SK-N-SH (cell line): ENCODE data around the gene ZNF319. TPM values are rescaled to one million over a fixed set of nuclear protein-coding genes. Genes with fewer than 3 reads are reported as not detected.

Source experiments
- CTCF ChIA-PET: fragments of 300-600, 350-600 bp; formaldehyde crosslinking; extraction: SDS; loops from one replicate; lab custom pipeline; 2021; lab: Yijun Ruan, JAX
- POLR2A ChIA-PET: fragments of 350-600 bp; sonication (Branson Sonifier 250); formaldehyde crosslinking; extraction: SDS; loops from one replicate; lab custom pipeline; 2020; ENCODE audit warnings: antibody characterized with exemption, inconsistent platforms; lab: Yijun Ruan, JAX
- DNase-seq: peaks from one replicate; pipeline ENCODE4 v3.0.0; 2012
- H2AFZ ChIP-seq: fragments of 200-600 bp; sonication (generic); 2 replicates; pipeline ENCODE4 v1.8.1; 2016; ENCODE audit warnings: antibody characterized with exemption, mild to moderate bottlenecking, low read depth
- H3F3A ChIP-seq: fragments of 200-600 bp; sonication (generic); replicated peaks from 2 replicates; pipeline ENCODE3; 2016; ENCODE audit warnings: antibody characterized with exemption, mild to moderate bottlenecking; ENCODE audit not compliant: insufficient read depth
- H3K27ac ChIP-seq, 2 experiments: fragments of 200-500 bp in 1 of 2; fragments of 200-600 bp in 1 of 2; sonication (Bioruptor generic) in 1 of 2; sonication (generic), shearing (Covaris generic) in 1 of 2; 2 replicates each; pipeline versions ENCODE4 v1.5.1 to v1.6.1; 2014 to 2016; ENCODE audit warnings: low read depth in 2 of 2, inconsistent platforms in 1 of 2, low read length in 1 of 2, mild to moderate bottlenecking in 1 of 2, mixed read lengths in 1 of 2
- H3K27me3 ChIP-seq: fragments of 200-600 bp; sonication (generic), shearing (Covaris generic); 2 replicates; pipeline ENCODE4 v1.6.1; 2016; ENCODE audit warnings: mixed run types; ENCODE audit not compliant: insufficient read depth
- H3K36me3 ChIP-seq, 2 experiments: fragments of 200-500 bp in 1 of 2; fragments of 200-600 bp in 1 of 2; sonication (Bioruptor generic) in 1 of 2; sonication (generic) in 1 of 2; replicated peaks in 1 of 2; 2 replicates each; pipeline versions ENCODE3 to v1.5.1; 2014 to 2016; ENCODE audit warnings: low read length in 1 of 2, mild to moderate bottlenecking in 1 of 2; ENCODE audit not compliant: insufficient read depth in 2 of 2, control insufficient read depth in 1 of 2
- H3K4me1 ChIP-seq, 2 experiments: fragments of 200-500 bp in 1 of 2; fragments of 200-600 bp in 1 of 2; sonication (Bioruptor generic) in 1 of 2; sonication (generic), shearing (Covaris generic) in 1 of 2; 2 replicates each; pipeline versions ENCODE4 v1.5.1 to v1.6.1; 2014 to 2016; ENCODE audit warnings: low read depth in 1 of 2, low read length in 1 of 2, mixed run types in 1 of 2; ENCODE audit not compliant: insufficient read depth in 2 of 2, control insufficient read depth in 1 of 2
- H3K4me2 ChIP-seq: fragments of 200-600 bp; sonication (generic), shearing (Covaris generic); 2 replicates; pipeline ENCODE4 v1.6.1; 2017; ENCODE audit warnings: mixed run types
- H3K4me3 ChIP-seq, 2 experiments: fragments of 200-500 bp in 1 of 2; fragments of 200-600 bp in 1 of 2; sonication (Bioruptor generic) in 1 of 2; sonication (generic), shearing (Covaris generic) in 1 of 2; 2 replicates each; pipeline versions ENCODE4 v1.5.1 to v1.8.1; 2014 to 2016; ENCODE audit warnings: low read depth in 2 of 2, inconsistent platforms in 1 of 2, low read length in 1 of 2, mild to moderate bottlenecking in 1 of 2, mixed read lengths in 1 of 2, moderate library complexity in 1 of 2
- H3K79me2 ChIP-seq: fragments of 200-600 bp; sonication (generic); 2 replicates; pipeline ENCODE4 v1.8.1; 2017; ENCODE audit warnings: mild to moderate bottlenecking; ENCODE audit not compliant: insufficient read depth
- H3K9ac ChIP-seq: fragments of 200-600 bp; sonication (generic); 2 replicates; pipeline ENCODE4 v1.6.1; 2017; ENCODE audit warnings: mixed run types
- H3K9me2 ChIP-seq: fragments of 200-600 bp; sonication (generic); 2 replicates; pipeline ENCODE4 v1.6.1; 2017; ENCODE audit warnings: mixed run types
- H3K9me3 ChIP-seq: fragments of 200-600 bp; sonication (generic); 2 replicates; pipeline ENCODE4 v1.6.1; 2017; ENCODE audit warnings: mixed run types, mild to moderate bottlenecking, moderate library complexity
- H4K20me1 ChIP-seq: fragments of 200-600 bp; sonication (generic); 2 replicates; pipeline ENCODE4 v1.6.1; 2017; ENCODE audit warnings: mild to moderate bottlenecking, mixed run types; ENCODE audit not compliant: insufficient read depth
- CHD2 ChIP-seq: fragments of 150-350 bp; IDR thresholded peaks from 2 replicates; pipeline ENCODE4 v1.6.1; 2018; ENCODE audit warnings: low read length; ENCODE audit not compliant: partially characterized antibody
- FOXM1 ChIP-seq: IDR thresholded peaks from 2 replicates; pipeline ENCODE4 v1.4.0; 2012; ENCODE audit warnings: low read depth, mild to moderate bottlenecking
- GATA2 ChIP-seq: sonication (generic); formaldehyde crosslinking; IDR thresholded peaks from 2 replicates; pipeline ENCODE4 v1.5.0; 2020; ENCODE audit warnings: mild to moderate bottlenecking, missing genetic modification reagents
- JUND ChIP-seq: IDR thresholded peaks from 2 replicates; pipeline ENCODE4 v1.4.0; 2012
- MAX ChIP-seq: IDR thresholded peaks from 2 replicates; pipeline ENCODE4 v1.4.0; 2012; ENCODE audit warnings: low read depth
- MEF2A ChIP-seq: IDR thresholded peaks from 2 replicates; pipeline ENCODE4 v1.4.0; 2012; ENCODE audit warnings: low read depth, borderline replicate concordance
- NFIC ChIP-seq: IDR thresholded peaks from 2 replicates; pipeline ENCODE4 v1.4.0; 2012; ENCODE audit warnings: borderline replicate concordance
- NRF1 ChIP-seq: IDR thresholded peaks from 2 replicates; pipeline ENCODE4 v1.6.1; 2012; ENCODE audit warnings: low read depth, mild to moderate bottlenecking, low read length
- RXRA ChIP-seq: IDR thresholded peaks from 2 replicates; pipeline ENCODE4 v1.4.0; 2012; ENCODE audit warnings: low read depth, mild to moderate bottlenecking, borderline replicate concordance
- SMC3 ChIP-seq: IDR thresholded peaks from 2 replicates; pipeline ENCODE4 v1.6.1; 2012; ENCODE audit warnings: low read depth, low read length, improper control_type of control experiment
- TAF1 ChIP-seq: IDR thresholded peaks from 2 replicates; pipeline ENCODE4 v1.6.1; 2012; ENCODE audit warnings: low read depth, mild to moderate bottlenecking, low read length, moderate library complexity, borderline replicate concordance
- YY1 ChIP-seq: IDR thresholded peaks from 2 replicates; pipeline ENCODE4 v1.4.0; 2012; ENCODE audit warnings: low read depth, mild to moderate bottlenecking
- WGBS: methylation state at CpG from one replicate; pipeline ENCODE4 v1.1.6; 2017; ENCODE audit warnings: low lambda C conversion rate; 5-methylcytosine and 5-hydroxymethylcytosine counted together
- polyA plus RNA-seq, 3 experiments: library from polyadenylated mRNA; depleted of rRNA; stranded (reverse); fragments of >200 nt; gene quantifications; 2 replicates each; pipeline ENCODE4 v1.2.3, GENCODE V29; 2012
- TF ChIP-seq, protein P1 (sequence below): fragments of 200-600 bp; sonication (generic); IDR thresholded peaks from 2 replicates; pipeline ENCODE4 v1.6.1; 2017; ENCODE audit warnings: antibody characterized with exemption, mild to moderate bottlenecking, moderate library complexity
- TF ChIP-seq, protein P2 (sequence below): IDR thresholded peaks from 2 replicates; pipeline ENCODE4; 2012
- TF ChIP-seq, protein P3 (sequence below): fragments of 150-350 bp; IDR thresholded peaks from 2 replicates; pipeline ENCODE4 v1.6.1; 2017; ENCODE audit warnings: antibody characterized with exemption, low read length, low read depth, borderline replicate concordance
- TF ChIP-seq, protein P4 (sequence below): IDR thresholded peaks from 2 replicates; pipeline ENCODE4 v1.4.0; 2012; ENCODE audit warnings: low read depth, borderline replicate concordance

Gene ZNF319
- polyA plus RNA-seq, 1 of the 3 experiments (the other 2 are of a cell fraction): 7.6 TPM

GRCh38 chr16:57986196-57986595 lies 14.3 kb downstream of the ZNF319 start:
- H3K9me2 ChIP-seq: no peaks in the 10 kb centered on the region
- no peak overlapping the region for H3K27ac ChIP-seq
- H3K4me3 ChIP-seq: no peak overlapping the region
- no peaks in the 10 kb centered on the region for H3K79me2 ChIP-seq
- no peak for DNase-seq
- no peaks in the 10 kb centered on the region for H4K20me1 ChIP-seq
- H2AFZ ChIP-seq: no peak overlapping the region
- peaks cover 0 to 16% of the 10 kb centered on the region in 2 experiments; a peak in 1 of 4 replicates for H3K4me1 ChIP-seq
- WGBS: 78% methylated on average over 9 of the region's 9 CpGs
- no peak overlapping the region for H3K9ac ChIP-seq
- no peaks in the 10 kb centered on the region for H3K9me3 ChIP-seq
- H3F3A ChIP-seq: no peaks in the 10 kb centered on the region
- no peak overlapping the region for H3K4me2 ChIP-seq
- TF ChIP-seq MAX (no peak), NRF1 (no peak), CHD2 (no peak), GATA2 (CRISPR knock-in tag) (no peak), MEF2A (no peak)
- TF ChIP-seq, all 33 proteins: peak for 0
- ChIA-PET CTCF (no interaction called here), POLR2A (no interaction called here)
- Histone ChIP-seq H3K36me3 (no peaks in the 10 kb centered on the region), H3K27me3 (no peaks in the 10 kb centered on the region)

- TF ChIP-seq MEF2A (no peak), SMC3 (no peak), NFIC (no peak), FOXM1 (no peak), TAF1 (no peak), YY1 (no peak), RXRA (no peak), JUND (no peak)
- TF ChIP-seq, protein P1, sequence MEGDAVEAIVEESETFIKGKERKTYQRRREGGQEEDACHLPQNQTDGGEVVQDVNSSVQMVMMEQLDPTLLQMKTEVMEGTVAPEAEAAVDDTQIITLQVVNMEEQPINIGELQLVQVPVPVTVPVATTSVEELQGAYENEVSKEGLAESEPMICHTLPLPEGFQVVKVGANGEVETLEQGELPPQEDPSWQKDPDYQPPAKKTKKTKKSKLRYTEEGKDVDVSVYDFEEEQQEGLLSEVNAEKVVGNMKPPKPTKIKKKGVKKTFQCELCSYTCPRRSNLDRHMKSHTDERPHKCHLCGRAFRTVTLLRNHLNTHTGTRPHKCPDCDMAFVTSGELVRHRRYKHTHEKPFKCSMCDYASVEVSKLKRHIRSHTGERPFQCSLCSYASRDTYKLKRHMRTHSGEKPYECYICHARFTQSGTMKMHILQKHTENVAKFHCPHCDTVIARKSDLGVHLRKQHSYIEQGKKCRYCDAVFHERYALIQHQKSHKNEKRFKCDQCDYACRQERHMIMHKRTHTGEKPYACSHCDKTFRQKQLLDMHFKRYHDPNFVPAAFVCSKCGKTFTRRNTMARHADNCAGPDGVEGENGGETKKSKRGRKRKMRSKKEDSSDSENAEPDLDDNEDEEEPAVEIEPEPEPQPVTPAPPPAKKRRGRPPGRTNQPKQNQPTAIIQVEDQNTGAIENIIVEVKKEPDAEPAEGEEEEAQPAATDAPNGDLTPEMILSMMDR: no peak
- TF ChIP-seq, protein P2, sequence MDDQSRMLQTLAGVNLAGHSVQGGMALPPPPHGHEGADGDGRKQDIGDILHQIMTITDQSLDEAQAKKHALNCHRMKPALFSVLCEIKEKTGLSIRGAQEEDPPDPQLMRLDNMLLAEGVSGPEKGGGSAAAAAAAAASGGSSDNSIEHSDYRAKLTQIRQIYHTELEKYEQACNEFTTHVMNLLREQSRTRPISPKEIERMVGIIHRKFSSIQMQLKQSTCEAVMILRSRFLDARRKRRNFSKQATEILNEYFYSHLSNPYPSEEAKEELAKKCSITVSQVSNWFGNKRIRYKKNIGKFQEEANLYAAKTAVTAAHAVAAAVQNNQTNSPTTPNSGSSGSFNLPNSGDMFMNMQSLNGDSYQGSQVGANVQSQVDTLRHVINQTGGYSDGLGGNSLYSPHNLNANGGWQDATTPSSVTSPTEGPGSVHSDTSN: no peak
- TF ChIP-seq, protein P3, sequence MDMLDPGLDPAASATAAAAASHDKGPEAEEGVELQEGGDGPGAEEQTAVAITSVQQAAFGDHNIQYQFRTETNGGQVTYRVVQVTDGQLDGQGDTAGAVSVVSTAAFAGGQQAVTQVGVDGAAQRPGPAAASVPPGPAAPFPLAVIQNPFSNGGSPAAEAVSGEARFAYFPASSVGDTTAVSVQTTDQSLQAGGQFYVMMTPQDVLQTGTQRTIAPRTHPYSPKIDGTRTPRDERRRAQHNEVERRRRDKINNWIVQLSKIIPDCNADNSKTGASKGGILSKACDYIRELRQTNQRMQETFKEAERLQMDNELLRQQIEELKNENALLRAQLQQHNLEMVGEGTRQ: no peak
- TF ChIP-seq, protein P4, sequence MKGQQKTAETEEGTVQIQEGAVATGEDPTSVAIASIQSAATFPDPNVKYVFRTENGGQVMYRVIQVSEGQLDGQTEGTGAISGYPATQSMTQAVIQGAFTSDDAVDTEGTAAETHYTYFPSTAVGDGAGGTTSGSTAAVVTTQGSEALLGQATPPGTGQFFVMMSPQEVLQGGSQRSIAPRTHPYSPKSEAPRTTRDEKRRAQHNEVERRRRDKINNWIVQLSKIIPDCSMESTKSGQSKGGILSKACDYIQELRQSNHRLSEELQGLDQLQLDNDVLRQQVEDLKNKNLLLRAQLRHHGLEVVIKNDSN: no peak
- peak overlapping the region; percentile 78 for H3K4me2 ChIP-seq
- no peaks in the 10 kb centered on the region for H3F3A ChIP-seq
- ChIA-PET POLR2A (no interaction called here), CTCF (interaction anchor here (0.7 kb wide), 1 partner anchor 15 kb away, joined by 4 read pairs; no protein-coding TSS in a partner anchor)
- H3K4me3 ChIP-seq: peak overlapping the region; percentile 54 to 64
- H3K4me1 ChIP-seq: peaks cover 0 to 16% of the 10 kb centered on the region in 2 experiments; a peak in 1 of 4 replicates
- DNase-seq: peak; percentile 90
- no peaks in the 10 kb centered on the region for H3K9me2 ChIP-seq
- WGBS: 45% methylated on average over 41 of the region's 62 CpGs
- peak overlapping the region; percentile 36; the same call in 1 of the 2 replicates for H3K9ac ChIP-seq
- H3K9me3 ChIP-seq: no peaks in the 10 kb centered on the region
- H4K20me1 ChIP-seq: no peaks in the 10 kb centered on the region
- H2AFZ ChIP-seq: peak overlapping the region; percentile 85
- H3K79me2 ChIP-seq: no peaks in the 10 kb centered on the region
- H3K27me3 ChIP-seq: no peaks in the 10 kb centered on the region
- no peaks in the 10 kb centered on the region for H3K36me3 ChIP-seq
- no peak overlapping the region for H3K27ac ChIP-seq
These were observed 15.0 kb downstream of the ZNF319 start for GRCh38 chr16:57985204-57986181.
